Measurements from ENCODE around the gene SRCIN1.

- TF ChIP-seq, protein P1, sequence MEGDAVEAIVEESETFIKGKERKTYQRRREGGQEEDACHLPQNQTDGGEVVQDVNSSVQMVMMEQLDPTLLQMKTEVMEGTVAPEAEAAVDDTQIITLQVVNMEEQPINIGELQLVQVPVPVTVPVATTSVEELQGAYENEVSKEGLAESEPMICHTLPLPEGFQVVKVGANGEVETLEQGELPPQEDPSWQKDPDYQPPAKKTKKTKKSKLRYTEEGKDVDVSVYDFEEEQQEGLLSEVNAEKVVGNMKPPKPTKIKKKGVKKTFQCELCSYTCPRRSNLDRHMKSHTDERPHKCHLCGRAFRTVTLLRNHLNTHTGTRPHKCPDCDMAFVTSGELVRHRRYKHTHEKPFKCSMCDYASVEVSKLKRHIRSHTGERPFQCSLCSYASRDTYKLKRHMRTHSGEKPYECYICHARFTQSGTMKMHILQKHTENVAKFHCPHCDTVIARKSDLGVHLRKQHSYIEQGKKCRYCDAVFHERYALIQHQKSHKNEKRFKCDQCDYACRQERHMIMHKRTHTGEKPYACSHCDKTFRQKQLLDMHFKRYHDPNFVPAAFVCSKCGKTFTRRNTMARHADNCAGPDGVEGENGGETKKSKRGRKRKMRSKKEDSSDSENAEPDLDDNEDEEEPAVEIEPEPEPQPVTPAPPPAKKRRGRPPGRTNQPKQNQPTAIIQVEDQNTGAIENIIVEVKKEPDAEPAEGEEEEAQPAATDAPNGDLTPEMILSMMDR (conservative IDR thresholded peaks at IDR 0.05; ENCODE audit: low read depth, low read length): no peak
- TF ChIP-seq EZH2 (IDR thresholded peaks at IDR 0.05; ENCODE audit: low read length, unreplicated experiment): no peak
These were observed 93.2 kb downstream of the SRCIN1 start for GRCh38 chr17:38512473-38513058.

Data from PC-3 (cell line).